Spleen (tissue), 7 donors: ENCODE data around the gene SLC25A51.

Source experiments
- POLR2A ChIP-seq, 3 donors: fragments of 450-650 bp; IDR thresholded peaks; one replicate each; pipeline ENCODE4 v1.5.1; 2017; ENCODE audit warnings: antibody characterized with exemption in 3 of 3, mild to moderate bottlenecking in 1 of 3
- POLR2AphosphoS5 ChIP-seq, 3 donors: sonication (generic); formaldehyde crosslinking; IDR thresholded peaks; one replicate each; pipeline ENCODE4 v1.5.1; 2017; ENCODE audit warnings: antibody characterized with exemption in 3 of 3
- TF ChIP-seq, protein P1 (sequence below), 11 experiments: fragments of 200-600 bp in 7 of 11; fragments of 450-650 bp in 4 of 11; sonication (generic) in 4 of 11; IDR thresholded peaks in 8 of 11; conservative IDR thresholded peaks in 3 of 11; 1 replicate in 7 of 11; 2 replicates in 4 of 11; pipeline versions ENCODE4 v1.4.0 to v1.8.0; 2016 to 2021; ENCODE audit warnings: antibody characterized with exemption in 11 of 11, inconsistent platforms in 4 of 11, mild to moderate bottlenecking in 1 of 11
- donor health status: DM: no; HTN: no; CAD: no; lungs with moderate emphysema.
- donor health status: DM: no; HTN: no; CAD: no.
- donor health status: DM: no; HTN: no; CAD: no.

DNA sequence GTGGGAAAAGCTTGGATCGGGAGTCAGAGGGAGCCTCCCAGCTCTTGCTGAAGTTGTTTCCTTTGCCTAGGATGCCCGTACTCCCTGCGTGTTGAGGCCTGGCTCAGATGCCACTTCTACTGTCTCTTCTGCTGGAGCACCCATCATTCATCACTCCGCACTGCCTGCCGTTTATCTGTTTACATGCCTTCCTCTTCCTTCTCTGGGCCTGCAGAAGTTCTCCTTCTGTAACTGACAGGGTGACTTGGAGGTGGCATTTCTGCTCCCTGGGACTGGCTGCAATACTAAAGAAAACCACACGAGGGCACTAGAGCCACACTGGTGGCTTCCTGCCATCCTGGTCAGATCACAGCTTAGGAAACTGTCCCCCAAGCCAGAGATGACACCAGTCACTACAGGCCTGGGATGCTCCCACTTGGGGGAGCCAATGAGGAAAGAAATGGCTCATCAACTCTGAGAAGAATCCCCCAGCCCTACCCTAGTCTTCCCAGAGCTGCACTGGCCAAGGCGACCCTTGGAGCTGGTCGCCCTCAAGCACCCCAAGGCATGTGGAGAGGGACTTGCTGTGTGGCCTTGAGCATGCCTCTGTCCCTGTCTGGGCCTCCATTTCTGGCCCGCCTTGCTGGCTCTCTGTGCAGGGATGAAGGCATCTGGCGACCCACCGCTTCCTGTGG lies 9.7 kb upstream of the SLC25A51 start:
- TF ChIP-seq POLR2AphosphoS5 (IDR thresholded peaks at IDR 0.05) (peak in 1 of 3 donors; percentile 47), POLR2A (IDR thresholded peaks at IDR 0.05) (no peak)
- TF ChIP-seq, protein P1, sequence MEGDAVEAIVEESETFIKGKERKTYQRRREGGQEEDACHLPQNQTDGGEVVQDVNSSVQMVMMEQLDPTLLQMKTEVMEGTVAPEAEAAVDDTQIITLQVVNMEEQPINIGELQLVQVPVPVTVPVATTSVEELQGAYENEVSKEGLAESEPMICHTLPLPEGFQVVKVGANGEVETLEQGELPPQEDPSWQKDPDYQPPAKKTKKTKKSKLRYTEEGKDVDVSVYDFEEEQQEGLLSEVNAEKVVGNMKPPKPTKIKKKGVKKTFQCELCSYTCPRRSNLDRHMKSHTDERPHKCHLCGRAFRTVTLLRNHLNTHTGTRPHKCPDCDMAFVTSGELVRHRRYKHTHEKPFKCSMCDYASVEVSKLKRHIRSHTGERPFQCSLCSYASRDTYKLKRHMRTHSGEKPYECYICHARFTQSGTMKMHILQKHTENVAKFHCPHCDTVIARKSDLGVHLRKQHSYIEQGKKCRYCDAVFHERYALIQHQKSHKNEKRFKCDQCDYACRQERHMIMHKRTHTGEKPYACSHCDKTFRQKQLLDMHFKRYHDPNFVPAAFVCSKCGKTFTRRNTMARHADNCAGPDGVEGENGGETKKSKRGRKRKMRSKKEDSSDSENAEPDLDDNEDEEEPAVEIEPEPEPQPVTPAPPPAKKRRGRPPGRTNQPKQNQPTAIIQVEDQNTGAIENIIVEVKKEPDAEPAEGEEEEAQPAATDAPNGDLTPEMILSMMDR (IDR thresholded peaks at IDR 0.05 in 8 of 11, conservative IDR thresholded peaks at IDR 0.05 in 3 of 11): peak; percentile 96 to 99 (median 98)
